Suprapubic skin (tissue), 3 donors: Measurements from ENCODE around the gene BEST3.

Source experiments
- CTCF ChIP-seq, 2 donors: fragments of 200-600 bp in 1 of 2; fragments of 450-650 bp in 1 of 2; sonication (generic) in 1 of 2; IDR thresholded peaks; one replicate each; pipeline ENCODE4 v1.5.1; 2016 to 2019; ENCODE audit warnings: antibody characterized with exemption in 2 of 2, mild to moderate bottlenecking in 1 of 2, moderate library complexity in 1 of 2
- EP300 ChIP-seq: sonication (generic); formaldehyde crosslinking; IDR thresholded peaks from one replicate; pipeline ENCODE4 v1.6.1; 2017; ENCODE audit warnings: antibody characterized with exemption

DNA sequence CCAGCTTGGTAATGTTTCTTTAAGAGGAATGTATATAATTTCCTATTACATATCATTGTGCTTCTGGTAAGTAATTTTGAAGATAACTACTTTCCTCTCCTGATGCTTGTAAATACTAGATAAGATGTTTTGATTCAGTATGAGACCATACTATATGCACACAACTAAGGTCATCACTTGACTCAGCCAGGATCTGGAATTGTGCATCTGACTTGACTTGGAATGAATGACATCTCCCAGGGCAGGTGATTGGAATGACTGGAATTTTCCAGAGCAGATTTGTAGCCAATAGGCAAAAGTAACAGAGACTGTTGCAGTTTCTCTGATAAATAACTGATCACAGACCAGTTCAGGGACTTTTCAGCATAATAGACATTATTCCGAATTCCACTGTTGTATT, 11.1 kb downstream of the BEST3 start:
- TF ChIP-seq EP300 = no peak
- TF ChIP-seq CTCF (IDR thresholded peaks at IDR 0.05) = no peak
